Osteocyte (in vitro differentiated cells): ENCODE data around the gene TMEM165. TPM values are rescaled to one million over a fixed set of nuclear protein-coding genes. Genes with fewer than 3 reads are reported as not detected.

ENCODE experiments used
- DNase-seq: peaks from one replicate; pipeline ENCODE4 v3.0.0; 2021; ENCODE audit warnings: mixed read lengths; ENCODE audit not compliant: unreplicated experiment; ENCODE audit errors: extremely low spot score
- H3K27ac Mint-ChIP-seq: one replicate; pipeline ENCODE4 v1.8.0; 2021; ENCODE audit warnings: mild to moderate bottlenecking, mixed read lengths; ENCODE audit not compliant: unreplicated experiment
- H3K27me3 Mint-ChIP-seq: one replicate; pipeline ENCODE4 v1.8.0; 2021; ENCODE audit warnings: mixed read lengths; ENCODE audit not compliant: unreplicated experiment
- H3K36me3 Mint-ChIP-seq: one replicate; pipeline ENCODE4 v1.8.0; 2021; ENCODE audit warnings: mixed read lengths; ENCODE audit not compliant: unreplicated experiment
- H3K4me1 Mint-ChIP-seq: one replicate; pipeline ENCODE4 v1.8.0; 2021; ENCODE audit warnings: mixed read lengths; ENCODE audit not compliant: unreplicated experiment
- H3K4me3 Mint-ChIP-seq: one replicate; pipeline ENCODE4 v1.8.0; 2021; ENCODE audit warnings: mild to moderate bottlenecking, moderate library complexity, mixed read lengths; ENCODE audit not compliant: unreplicated experiment
- H3K9me3 Mint-ChIP-seq: one replicate; pipeline ENCODE4 v1.8.0; 2021; ENCODE audit warnings: mixed read lengths; ENCODE audit not compliant: unreplicated experiment
- total RNA-seq: library from RNA; stranded (reverse); gene quantifications from 2 replicates; pipeline ENCODE4 v1.2.1, GENCODE V29; 2021
- TF ChIP-seq, protein P1 (sequence below): fragments of 200-600 bp; sonication (generic); IDR thresholded peaks from 2 replicates; pipeline ENCODE4 v1.5.0; 2021; ENCODE audit warnings: antibody characterized with exemption, mild to moderate bottlenecking, moderate library complexity

Gene TMEM165
- total RNA-seq, 1 donor from 2014 or later = 102 TPM

DNA sequence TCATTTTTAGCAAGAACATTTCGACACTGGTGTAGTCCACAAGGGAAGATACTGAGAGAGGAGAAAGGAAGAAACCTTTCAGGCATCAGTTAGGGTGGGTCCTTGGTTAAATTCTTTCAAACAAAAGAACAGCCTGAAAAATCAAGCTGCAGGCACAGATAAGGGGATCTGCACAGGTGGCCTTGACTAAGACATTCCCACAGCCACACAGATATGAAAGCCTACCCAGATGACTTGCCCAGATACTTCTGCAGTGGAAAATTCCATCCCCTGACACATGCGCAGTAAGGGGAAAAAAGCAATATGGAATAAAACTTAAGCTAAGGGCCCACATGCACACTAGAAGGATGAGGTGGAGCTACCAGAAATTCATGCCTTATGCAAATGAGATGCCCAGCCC, 8.9 kb upstream of the TMEM165 start:
- Mint-ChIP-seq H3K4me1 (no peaks in the 10 kb centered on the region), H3K27ac (no peak overlapping the region), H3K9me3 (no peaks in the 10 kb centered on the region), H3K27me3 (no peaks in the 10 kb centered on the region), H3K36me3 (no peaks in the 10 kb centered on the region), H3K4me3 (no peak overlapping the region)
- TF ChIP-seq, protein P1, sequence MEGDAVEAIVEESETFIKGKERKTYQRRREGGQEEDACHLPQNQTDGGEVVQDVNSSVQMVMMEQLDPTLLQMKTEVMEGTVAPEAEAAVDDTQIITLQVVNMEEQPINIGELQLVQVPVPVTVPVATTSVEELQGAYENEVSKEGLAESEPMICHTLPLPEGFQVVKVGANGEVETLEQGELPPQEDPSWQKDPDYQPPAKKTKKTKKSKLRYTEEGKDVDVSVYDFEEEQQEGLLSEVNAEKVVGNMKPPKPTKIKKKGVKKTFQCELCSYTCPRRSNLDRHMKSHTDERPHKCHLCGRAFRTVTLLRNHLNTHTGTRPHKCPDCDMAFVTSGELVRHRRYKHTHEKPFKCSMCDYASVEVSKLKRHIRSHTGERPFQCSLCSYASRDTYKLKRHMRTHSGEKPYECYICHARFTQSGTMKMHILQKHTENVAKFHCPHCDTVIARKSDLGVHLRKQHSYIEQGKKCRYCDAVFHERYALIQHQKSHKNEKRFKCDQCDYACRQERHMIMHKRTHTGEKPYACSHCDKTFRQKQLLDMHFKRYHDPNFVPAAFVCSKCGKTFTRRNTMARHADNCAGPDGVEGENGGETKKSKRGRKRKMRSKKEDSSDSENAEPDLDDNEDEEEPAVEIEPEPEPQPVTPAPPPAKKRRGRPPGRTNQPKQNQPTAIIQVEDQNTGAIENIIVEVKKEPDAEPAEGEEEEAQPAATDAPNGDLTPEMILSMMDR = no peak
- peak; percentile 15 for DNase-seq

DNA sequence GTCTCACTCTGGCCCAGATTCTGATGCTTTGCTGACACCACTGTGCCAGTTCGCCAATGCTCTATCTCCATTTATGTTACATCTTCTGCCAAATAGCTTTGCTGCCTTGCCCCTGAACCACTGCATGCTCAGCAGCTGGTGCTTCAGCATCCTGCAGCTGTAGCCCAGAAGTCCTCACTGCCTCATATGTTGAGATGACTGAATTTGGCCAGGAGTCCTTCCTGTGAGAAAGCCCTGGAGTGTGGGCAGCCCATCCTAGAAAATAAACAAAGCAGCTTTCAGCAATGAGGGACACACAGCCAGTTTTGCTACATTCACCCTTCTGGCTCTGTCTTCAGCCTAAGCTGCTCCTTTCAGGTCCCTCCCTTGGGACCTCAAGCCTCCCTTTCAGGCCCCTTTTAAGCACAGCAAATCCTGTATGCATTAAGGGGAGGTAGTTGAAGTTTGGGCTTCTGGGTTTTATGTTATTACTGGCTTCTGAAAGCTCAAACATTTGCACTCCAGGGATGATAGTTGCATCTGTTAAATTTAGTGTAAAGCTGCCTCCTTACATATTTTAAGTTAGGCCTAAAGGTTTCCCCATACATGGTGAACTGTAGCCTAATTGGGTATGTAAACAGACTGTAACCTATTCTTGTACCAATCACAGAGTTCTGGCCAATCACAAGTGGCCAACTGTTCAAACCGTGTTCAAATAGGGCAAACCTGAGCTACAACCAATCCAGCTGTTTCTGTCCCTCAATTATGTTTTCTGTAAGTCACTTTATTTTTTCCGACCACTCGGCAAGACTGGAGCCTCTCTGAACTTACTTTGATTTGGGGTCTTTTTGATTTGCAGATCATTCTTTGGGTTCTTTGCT, 2.1 kb upstream of the TMEM165 start:
- peaks cover 3% of the 10 kb centered on the region for H3K36me3 Mint-ChIP-seq
- no peak overlapping the region for H3K4me3 Mint-ChIP-seq
- peaks cover 25% of the 10 kb centered on the region for H3K4me1 Mint-ChIP-seq
- H3K27me3 Mint-ChIP-seq = no peaks in the 10 kb centered on the region
- no peak overlapping the region for H3K27ac Mint-ChIP-seq
- H3K9me3 Mint-ChIP-seq = no peaks in the 10 kb centered on the region
- DNase-seq = no peak
- TF ChIP-seq, protein P1 = no peak

DNA sequence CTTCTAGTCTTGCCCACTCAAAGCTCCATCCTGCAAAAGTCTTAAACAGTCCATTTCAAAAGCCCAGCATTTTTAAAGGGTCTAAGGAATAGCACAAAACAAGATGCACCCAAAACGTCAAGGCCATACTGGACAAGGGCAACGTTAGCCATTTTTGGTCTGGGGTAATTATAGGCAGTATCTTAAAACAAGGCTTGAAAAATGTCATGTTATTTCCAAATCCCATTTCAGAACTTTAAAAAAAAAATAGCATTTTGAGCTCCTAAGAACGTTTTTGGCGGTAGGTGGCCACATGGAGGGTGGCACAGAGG, 584 bp upstream of the TMEM165 start:
- peaks cover 33% of the 10 kb centered on the region for H3K4me1 Mint-ChIP-seq
- TF ChIP-seq, protein P1 = no peak
- DNase-seq = no peak
- peak overlapping the region; percentile 98 for H3K27ac Mint-ChIP-seq
- peak overlapping the region; percentile 95 for H3K4me3 Mint-ChIP-seq
- H3K27me3 Mint-ChIP-seq = no peaks in the 10 kb centered on the region
- no peaks in the 10 kb centered on the region for H3K9me3 Mint-ChIP-seq
- peaks cover 6% of the 10 kb centered on the region for H3K36me3 Mint-ChIP-seq

DNA sequence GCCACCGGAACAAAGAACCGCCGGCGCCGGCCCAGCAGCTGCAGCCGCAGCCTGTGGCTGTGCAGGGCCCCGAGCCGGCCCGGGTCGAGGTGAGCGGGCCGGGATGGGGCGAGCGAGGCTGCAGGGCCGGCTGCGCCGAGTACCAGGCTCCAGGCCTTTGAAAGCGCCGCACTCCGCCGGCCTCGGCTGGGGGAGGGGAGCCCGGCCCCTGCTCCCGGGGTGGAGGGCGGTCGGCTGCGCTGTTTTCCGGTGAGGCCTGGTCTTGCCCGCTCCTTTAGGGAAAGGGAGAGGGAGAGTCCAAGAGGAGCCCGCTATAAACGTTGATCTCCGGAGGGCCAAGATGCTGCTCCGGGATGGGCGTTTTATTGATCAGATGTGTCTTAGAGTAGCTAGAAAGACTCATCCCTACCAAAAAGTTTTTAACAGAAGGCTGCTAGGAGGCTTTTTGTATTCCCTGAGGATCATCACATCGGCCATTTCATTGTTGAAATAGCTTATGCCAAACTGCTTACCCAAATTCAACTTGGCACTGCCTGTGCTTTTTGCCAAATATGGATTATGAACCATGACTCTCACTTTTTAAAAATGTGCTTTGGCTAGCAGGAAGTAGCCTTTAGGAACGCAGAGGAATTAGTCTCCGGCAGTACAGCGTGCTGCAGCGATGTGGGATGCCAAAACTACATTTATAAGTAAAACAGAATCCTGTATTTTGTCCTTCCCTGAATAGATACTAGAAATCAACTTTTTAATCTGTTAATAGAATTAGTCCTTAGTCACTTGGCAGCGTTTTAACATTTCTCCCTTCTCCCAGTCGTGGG, 760 bp downstream of the TMEM165 start:
- Mint-ChIP-seq H3K4me3 (peak overlapping the region; percentile 96), H3K27ac (peak overlapping the region; percentile 97), H3K4me1 (peaks cover 43% of the 10 kb centered on the region), H3K9me3 (no peaks in the 10 kb centered on the region), H3K27me3 (no peaks in the 10 kb centered on the region), H3K36me3 (peaks cover 16% of the 10 kb centered on the region)
- DNase-seq = peak; percentile 85
- TF ChIP-seq, protein P1 = no peak

DNA sequence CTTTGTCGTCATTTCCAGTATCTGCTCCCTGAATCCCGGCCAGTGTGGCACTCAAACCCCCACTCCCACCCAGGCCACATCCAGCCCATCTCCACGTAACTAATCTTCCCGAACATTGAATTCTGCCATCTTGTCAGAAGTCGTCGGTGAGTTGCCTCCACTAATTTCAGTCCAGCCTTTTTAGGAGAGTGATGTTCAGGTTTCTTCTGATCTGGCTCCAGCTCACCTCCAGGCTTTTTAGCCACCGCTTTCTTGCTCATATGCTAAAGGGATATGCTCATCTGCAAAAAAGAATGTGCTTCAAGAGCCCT, 1.3 kb downstream of the TMEM165 start:
- Mint-ChIP-seq H3K9me3 (no peaks in the 10 kb centered on the region), H3K36me3 (peaks cover 16% of the 10 kb centered on the region), H3K27ac (peak overlapping the region; percentile 97), H3K27me3 (no peaks in the 10 kb centered on the region), H3K4me3 (peak overlapping the region; percentile 96), H3K4me1 (peaks cover 43% of the 10 kb centered on the region)
- DNase-seq = no peak
- TF ChIP-seq, protein P1 = no peak
